CD14-positive monocyte (primary cell): Measurements from ENCODE around the gene SEC24C. TPM values are rescaled to one million over a fixed set of nuclear protein-coding genes. Genes with fewer than 3 reads are reported as not detected.

Experiments used
- DNase-seq, 3 donors: peaks; one replicate each; pipeline ENCODE4 v3.0.0-alpha.2; 2011 to 2022
- H2AFZ ChIP-seq: 2 replicates; pipeline ENCODE4 v1.6.0; 2012; ENCODE audit warnings: mild to moderate bottlenecking, low read depth, low read length, inconsistent platforms; ENCODE audit not compliant: insufficient read depth, poor library complexity, severe bottlenecking
- H3K27ac ChIP-seq, 2 donors: 1 replicate in 1 of 2; 2 replicates in 1 of 2; pipeline ENCODE4 v1.5.1; 2012 to 2013; ENCODE audit warnings: low read length in 2 of 2, control low read depth in 1 of 2, inconsistent platforms in 1 of 2, low read depth in 1 of 2, mild to moderate bottlenecking in 1 of 2
- H3K27me3 ChIP-seq, 2 donors: one replicate each; pipeline versions ENCODE4 v1.6.0 to v1.6.1; 2011 to 2013; ENCODE audit warnings: low read length in 2 of 2; ENCODE audit not compliant: control insufficient read depth in 2 of 2, insufficient read depth in 2 of 2
- H3K36me3 ChIP-seq, 2 donors: replicated peaks in 1 of 2; 1 replicate in 1 of 2; 2 replicates in 1 of 2; pipeline versions ENCODE4 v1.5.1 to v1.6.1; 2012 to 2013; ENCODE audit warnings: low read length in 2 of 2, control low read depth in 1 of 2, inconsistent platforms in 1 of 2, mild to moderate bottlenecking in 1 of 2; ENCODE audit not compliant: insufficient read depth in 2 of 2, control insufficient read depth in 1 of 2
- H3K4me1 ChIP-seq, 2 donors: 1 replicate in 1 of 2; 2 replicates in 1 of 2; pipeline versions ENCODE4 v1.5.1 to v1.6.1; 2012 to 2013; ENCODE audit warnings: low read length in 2 of 2, control low read depth in 1 of 2, inconsistent platforms in 1 of 2, mild to moderate bottlenecking in 1 of 2, moderate library complexity in 1 of 2; ENCODE audit not compliant: insufficient read depth in 2 of 2, control insufficient read depth in 1 of 2
- H3K4me2 ChIP-seq: replicated peaks from 2 replicates; pipeline ENCODE3; 2012; ENCODE audit warnings: low read length, moderate library complexity, mild to moderate bottlenecking; ENCODE audit not compliant: poor library complexity, severe bottlenecking; ENCODE audit errors: extremely low read depth
- H3K4me3 ChIP-seq, 3 experiments: fragments of 200-600 bp in 1 of 3; sonication (generic) in 1 of 3; replicated peaks in 1 of 3; 1 replicate in 2 of 3; 2 replicates in 1 of 3; pipeline ENCODE4 v1.5.1; 2011 to 2013; ENCODE audit warnings: low read length in 3 of 3, mild to moderate bottlenecking in 3 of 3, control low read depth in 2 of 3, low read depth in 2 of 3, inconsistent platforms in 1 of 3, moderate library complexity in 1 of 3
- H3K79me2 ChIP-seq: 2 replicates; pipeline ENCODE4 v1.6.0; 2012; ENCODE audit warnings: mild to moderate bottlenecking, control low read depth, inconsistent platforms, low read length, moderate library complexity; ENCODE audit not compliant: insufficient read depth
- H3K9ac ChIP-seq: 2 replicates; pipeline ENCODE4 v1.6.0; 2017; ENCODE audit warnings: low read length, mild to moderate bottlenecking; ENCODE audit not compliant: insufficient read depth, poor library complexity, severe bottlenecking
- H3K9me3 ChIP-seq, 2 donors: replicated peaks in 1 of 2; 1 replicate in 1 of 2; 2 replicates in 1 of 2; pipeline versions ENCODE4 v1.5.1 to v1.6.1; 2012 to 2013; ENCODE audit warnings: low read length in 2 of 2, control low read depth in 1 of 2; ENCODE audit not compliant: control insufficient read depth in 1 of 2, insufficient read depth in 1 of 2
- H4K20me1 ChIP-seq: 2 replicates; pipeline ENCODE4 v1.6.0; 2012; ENCODE audit warnings: mild to moderate bottlenecking, low read length, control low read depth, moderate library complexity; ENCODE audit not compliant: insufficient read depth
- H3K27ac Mint-ChIP-seq, 7 donors: one replicate each; pipeline ENCODE4 v1.8.0; 2020; ENCODE audit warnings: mild to moderate bottlenecking in 7 of 7, mixed read lengths in 7 of 7, moderate library complexity in 6 of 7, inconsistent platforms in 2 of 7
- H3K27me3 Mint-ChIP-seq, 3 donors: one replicate each; pipeline ENCODE4 v1.8.0; 2021 to 2022; ENCODE audit warnings: low read depth in 3 of 3, mild to moderate bottlenecking in 3 of 3, mixed read lengths in 3 of 3, moderate library complexity in 3 of 3, inconsistent platforms in 1 of 3
- H3K36me3 Mint-ChIP-seq, 2 donors: one replicate each; pipeline ENCODE4 v1.8.0; 2020; ENCODE audit warnings: mixed read lengths in 2 of 2, inconsistent platforms in 1 of 2, mild to moderate bottlenecking in 1 of 2
- H3K4me1 Mint-ChIP-seq: one replicate; pipeline ENCODE4 v1.8.0; 2020; ENCODE audit warnings: mild to moderate bottlenecking, mixed read lengths
- H3K4me3 Mint-ChIP-seq, 2 donors: one replicate each; pipeline ENCODE4 v1.8.0; 2020; ENCODE audit warnings: mild to moderate bottlenecking in 2 of 2, mixed read lengths in 2 of 2, moderate library complexity in 1 of 2
- H3K9me3 Mint-ChIP-seq, 7 donors: one replicate each; pipeline ENCODE4 v1.8.0; 2020 to 2022; ENCODE audit warnings: mixed read lengths in 7 of 7, mild to moderate bottlenecking in 6 of 7, moderate library complexity in 6 of 7, inconsistent platforms in 2 of 7
- CTCF ChIP-seq: fragments of 200-600 bp; IDR thresholded peaks from one replicate; pipeline ENCODE4 v1.8.0; 2022; ENCODE audit warnings: antibody characterized with exemption, mild to moderate bottlenecking
- WGBS: methylation state at CpG from one replicate; pipeline ENCODE4 v1.1.5; 2013; ENCODE audit warnings: missing lambda C conversion rate; ENCODE audit not compliant: insufficient coverage; 5-methylcytosine and 5-hydroxymethylcytosine counted together
- intact Hi-C, 2 donors: fragments of 100-400 bp; cut with micrococcal nuclease; formaldehyde crosslinking; loops; one replicate each; pipeline versions ENCODE4 v1.15.0 to v1.15.1; 2023
- polyA plus RNA-seq, 3 donors: library from polyadenylated mRNA; depleted of rRNA in 1 of 3; unstranded in 2 of 3; stranded (reverse) in 1 of 3; fragments of 300-500 nt in 2 of 3; fragments of >200 nt in 1 of 3; fragmentation: Illumina TruSeq in 2 of 3; gene quantifications; 1 replicate in 2 of 3; 2 replicates in 1 of 3; pipeline ENCODE4 v1.2.3, GENCODE V29; 2012 to 2021

SEC24C gene
- polyA plus RNA-seq, 3 donors = 25.7 to 65.8 (median 44.8) TPM

GRCh38 chr10:73780301-73780700 lies 36.1 kb downstream of the SEC24C start:
- H3K27ac Mint-ChIP-seq = peak overlapping the region in 1 of 7 donors; percentile 7
- H3K9me3 Mint-ChIP-seq = no peaks in the 10 kb centered on the region
- Histone ChIP-seq H3K4me1 (peaks cover 27 to 32% of the 10 kb centered on the region in 2 donors), H3K27me3 (no peaks in the 10 kb centered on the region), H3K9ac (no peak overlapping the region), H4K20me1 (peaks cover 14% of the 10 kb centered on the region), H3K9me3 (no peaks in the 10 kb centered on the region), H3K79me2 (peaks cover 88% of the 10 kb centered on the region), H3K4me3 (no peak overlapping the region), H3K36me3 (peaks cover 24 to 34% of the 10 kb centered on the region in 2 donors), H3K27ac (no peak overlapping the region), H2AFZ (no peak overlapping the region), H3K4me2 (no peak overlapping the region)
- no peak overlapping the region for H3K4me3 Mint-ChIP-seq
- WGBS = 63% methylated on average over 2 of the region's 5 CpGs
- no peak for DNase-seq
- peaks cover 22 to 39% of the 10 kb centered on the region in 2 donors for H3K36me3 Mint-ChIP-seq
- intact Hi-C loops = loop anchor here in 1 of 2 donors (5.0 kb wide), 1 partner anchor 38 kb away; the partner anchor contains the start of gene SEC24C
- H3K27me3 Mint-ChIP-seq = no peaks in the 10 kb centered on the region
- H3K4me1 Mint-ChIP-seq = peaks cover 27% of the 10 kb centered on the region
- no peak for TF ChIP-seq CTCF

GRCh38 chr10:73780966-73781365 lies 36.8 kb downstream of the SEC24C start:
- no peak for TF ChIP-seq CTCF
- Mint-ChIP-seq H3K4me1 (peaks cover 25% of the 10 kb centered on the region), H3K36me3 (peaks cover 18 to 32% of the 10 kb centered on the region in 2 donors), H3K9me3 (no peaks in the 10 kb centered on the region), H3K27ac (peak overlapping the region in 4 of 7 donors; percentile 35 to 98 (median 98)), H3K4me3 (peak overlapping the region; percentile 99), H3K27me3 (no peaks in the 10 kb centered on the region)
- Histone ChIP-seq H3K36me3 (peaks cover 18 to 28% of the 10 kb centered on the region in 2 donors), H3K27ac (peak overlapping the region in 1 of 2 donors; percentile 89), H3K4me1 (peaks cover 27 to 31% of the 10 kb centered on the region in 2 donors), H2AFZ (peak overlapping the region; percentile 94), H4K20me1 (peaks cover 7% of the 10 kb centered on the region), H3K79me2 (peaks cover 86% of the 10 kb centered on the region), H3K4me3 (peak overlapping the region; percentile 84 to 89 (median 89)), H3K9me3 (no peaks in the 10 kb centered on the region), H3K27me3 (no peaks in the 10 kb centered on the region), H3K4me2 (peak overlapping the region; percentile 85), H3K9ac (peak overlapping the region; percentile 90)
- WGBS = 72% methylated on average over 6 of the region's 11 CpGs
- intact Hi-C loops = loop anchor here in 1 of 2 donors (5.0 kb wide), 1 partner anchor 39 kb away; the partner anchor contains the start of gene SEC24C
- DNase-seq = no peak
